ENCODE results near the gene PLCG2.

- TF ChIP-seq FOXA1 (IDR thresholded peaks at IDR 0.05) (no peak), ARNT (IDR thresholded peaks at IDR 0.05) (no peak)
Measured at GRCh38 chr16:81797443-81797842, 18.4 kb downstream of the PLCG2 start.
